ENCODE measurements around the gene PTCD2. TPM values are rescaled to one million over a fixed set of nuclear protein-coding genes. Genes with fewer than 3 reads are reported as not detected.

Gene PTCD2
- polyA plus RNA-seq, 1 donor: 8.6 TPM

- DNase-seq: no peak
These were observed 31.2 kb downstream of the PTCD2 start for GRCh38 chr5:72351376-72351775.

GRCh38 chr5:72352616-72353015 is 32.4 kb downstream of the PTCD2 start:
- DNase-seq: no peak

- no peak for DNase-seq
These were observed 32.9 kb downstream of the PTCD2 start for GRCh38 chr5:72353046-72353445.

DNA sequence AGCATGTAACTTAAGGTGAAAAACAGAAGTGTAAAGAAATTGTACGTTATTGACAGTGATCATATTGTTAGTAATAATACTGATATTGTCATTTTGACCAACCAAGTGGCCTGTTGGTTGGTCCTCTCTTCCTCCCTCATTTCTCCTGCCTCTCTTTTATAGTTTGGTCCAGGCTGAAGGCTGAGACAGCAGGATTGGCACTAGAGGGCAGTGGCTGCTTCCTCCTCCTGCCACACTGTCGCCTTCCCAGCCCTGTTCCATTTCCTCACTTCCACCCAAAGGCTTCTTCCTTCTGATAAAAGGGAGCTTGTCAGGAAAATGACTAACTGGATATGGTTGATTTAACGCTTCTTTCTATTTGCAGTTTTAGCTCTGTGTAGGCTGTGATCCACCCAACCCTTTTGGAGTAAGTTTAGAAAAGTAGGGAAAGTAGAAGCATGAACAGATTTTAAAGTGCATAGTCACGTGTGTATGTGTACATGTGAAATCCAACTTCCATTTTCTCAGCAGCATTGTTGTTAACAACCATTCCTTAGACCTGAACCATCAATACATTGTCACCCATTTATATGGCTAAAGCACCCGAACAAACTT is 35.6 kb downstream of the PTCD2 start:
- DNase-seq: peak; percentile 22

DNA sequence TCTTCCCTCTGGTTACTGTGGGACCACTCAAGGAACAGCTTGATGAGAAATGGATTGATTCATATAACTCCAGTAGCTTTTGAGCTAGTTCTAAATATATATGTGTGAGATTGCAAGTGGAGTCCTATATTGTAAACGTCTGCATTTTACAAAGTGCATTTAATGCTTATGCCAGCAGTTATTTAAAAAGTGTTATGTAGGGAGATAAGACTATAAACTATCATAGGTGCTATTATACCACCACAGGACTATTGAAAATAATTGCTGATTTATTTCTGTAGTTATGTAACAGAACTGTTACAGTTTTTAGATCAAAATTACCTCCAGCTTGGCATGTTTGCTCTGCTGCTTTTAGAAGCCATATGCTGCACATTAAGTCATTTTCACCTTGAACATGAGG is 36.2 kb downstream of the PTCD2 start:
- no peak for DNase-seq

DNA sequence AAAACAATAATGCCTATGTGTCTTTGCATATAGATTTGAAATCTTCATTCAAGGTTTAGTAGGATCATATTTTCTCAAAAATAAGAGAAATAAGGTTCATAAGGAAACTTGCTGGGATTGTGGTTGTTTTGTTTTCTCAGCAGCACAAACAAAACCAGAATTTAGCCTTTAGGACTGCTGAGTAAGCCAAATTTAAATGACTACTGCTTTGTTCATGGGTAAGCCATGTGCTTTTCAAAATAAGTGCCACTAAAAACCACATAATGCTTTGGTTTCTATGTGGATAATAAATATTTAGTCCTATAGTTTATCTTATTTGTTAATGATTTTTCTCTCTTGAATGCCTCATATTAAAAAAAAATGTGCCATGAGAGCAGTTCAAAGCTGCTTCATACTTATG is 38.8 kb downstream of the PTCD2 start:
- no peak for DNase-seq

DNA sequence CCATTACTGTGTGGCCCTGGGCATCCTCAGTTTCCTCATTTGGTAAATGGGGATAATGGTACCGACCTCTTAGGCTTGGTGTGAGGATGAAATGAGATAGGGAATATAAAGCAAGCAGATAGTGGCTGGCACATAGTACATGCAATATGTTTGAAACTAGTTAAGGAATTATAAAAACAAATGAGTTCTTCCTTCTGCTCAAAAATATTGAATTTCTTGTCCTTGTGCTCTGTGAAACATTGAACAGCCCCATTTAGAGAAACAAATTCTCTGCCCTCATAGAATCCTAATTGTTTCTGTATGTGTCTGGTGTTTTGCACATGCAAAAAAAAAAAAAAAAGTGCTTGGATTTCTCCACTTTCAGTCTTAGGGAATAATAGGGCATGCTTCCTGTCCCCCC is 39.7 kb downstream of the PTCD2 start:
- no peak for DNase-seq

GRCh38 chr5:72363166-72363802 is 43.1 kb downstream of the PTCD2 start:
- no peak for DNase-seq

GRCh38 chr5:72364171-72364570 is 44.0 kb downstream of the PTCD2 start:
- no peak for DNase-seq

DNA sequence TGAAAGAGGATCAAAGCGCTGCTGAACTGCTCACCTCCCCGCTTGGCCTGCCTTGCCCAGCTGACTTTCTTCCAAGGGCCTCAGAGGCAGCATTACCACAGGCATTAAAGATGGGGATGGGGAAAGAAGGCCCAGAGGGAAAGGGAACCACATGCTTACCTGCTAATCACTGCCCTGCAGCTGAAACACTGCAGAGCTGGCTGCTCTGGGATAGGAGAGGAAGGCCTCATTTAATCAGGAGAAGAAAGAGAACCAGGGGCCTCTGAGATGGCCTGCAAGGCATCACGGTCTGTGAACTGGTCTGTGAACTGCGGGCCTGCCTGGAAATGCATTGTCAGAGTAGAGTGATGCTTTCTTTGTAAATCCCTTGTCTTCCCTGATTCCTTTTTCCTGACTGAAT is 44.8 kb downstream of the PTCD2 start:
- DNase-seq: no peak

GRCh38 chr5:72366324-72366976 is 46.3 kb downstream of the PTCD2 start:
- peak; percentile 80 for DNase-seq

GRCh38 chr5:72368271-72368670 is 48.1 kb downstream of the PTCD2 start:
- no peak for DNase-seq

DNA sequence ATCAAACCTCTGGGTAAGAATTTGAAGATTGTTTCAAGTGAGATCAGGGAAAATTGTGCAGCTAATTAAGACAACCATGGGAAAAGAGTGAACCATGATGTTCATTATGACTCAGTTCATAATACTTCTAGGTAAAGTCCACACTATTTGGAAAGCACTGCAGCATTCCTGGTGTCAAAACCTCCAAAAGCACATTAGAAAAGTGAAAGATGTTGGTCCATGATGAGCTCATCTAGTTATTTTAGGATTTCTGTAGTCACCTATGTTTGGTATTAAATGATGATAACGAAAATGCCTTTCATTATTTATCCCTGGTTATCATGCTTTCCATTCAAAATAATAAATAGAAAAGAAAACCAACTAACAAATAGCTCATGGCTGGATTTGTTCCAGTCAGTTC is 49.1 kb downstream of the PTCD2 start:
- no peak for DNase-seq

- DNase-seq: no peak
These were observed 49.5 kb downstream of the PTCD2 start for GRCh38 chr5:72369711-72370110.

GRCh38 chr5:72372331-72372730 is 52.2 kb downstream of the PTCD2 start:
- no peak for DNase-seq

DNA sequence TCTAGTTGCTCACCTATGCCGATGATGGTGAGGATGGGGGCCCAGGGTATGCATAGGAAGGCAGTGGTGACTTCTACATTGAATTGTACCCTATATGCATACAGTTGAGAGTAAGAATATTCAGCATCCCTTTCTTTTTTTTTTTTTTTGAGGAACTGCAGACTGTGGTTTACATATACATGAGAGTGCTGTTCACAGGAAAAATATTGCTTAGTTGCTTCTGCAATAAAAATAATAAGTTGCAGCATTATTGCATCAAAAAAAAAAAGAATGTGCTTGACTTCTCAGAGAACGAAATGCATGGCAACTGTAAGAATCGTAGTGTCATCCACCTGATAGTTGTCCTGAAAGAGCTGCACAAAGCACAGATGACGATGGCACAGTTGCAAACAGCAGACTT is 52.8 kb downstream of the PTCD2 start:
- no peak for DNase-seq

- DNase-seq: no peak
These were observed 54.7 kb downstream of the PTCD2 start for GRCh38 chr5:72374844-72375243.

GRCh38 chr5:72376381-72376780 is 56.2 kb downstream of the PTCD2 start:
- DNase-seq: no peak

DNA sequence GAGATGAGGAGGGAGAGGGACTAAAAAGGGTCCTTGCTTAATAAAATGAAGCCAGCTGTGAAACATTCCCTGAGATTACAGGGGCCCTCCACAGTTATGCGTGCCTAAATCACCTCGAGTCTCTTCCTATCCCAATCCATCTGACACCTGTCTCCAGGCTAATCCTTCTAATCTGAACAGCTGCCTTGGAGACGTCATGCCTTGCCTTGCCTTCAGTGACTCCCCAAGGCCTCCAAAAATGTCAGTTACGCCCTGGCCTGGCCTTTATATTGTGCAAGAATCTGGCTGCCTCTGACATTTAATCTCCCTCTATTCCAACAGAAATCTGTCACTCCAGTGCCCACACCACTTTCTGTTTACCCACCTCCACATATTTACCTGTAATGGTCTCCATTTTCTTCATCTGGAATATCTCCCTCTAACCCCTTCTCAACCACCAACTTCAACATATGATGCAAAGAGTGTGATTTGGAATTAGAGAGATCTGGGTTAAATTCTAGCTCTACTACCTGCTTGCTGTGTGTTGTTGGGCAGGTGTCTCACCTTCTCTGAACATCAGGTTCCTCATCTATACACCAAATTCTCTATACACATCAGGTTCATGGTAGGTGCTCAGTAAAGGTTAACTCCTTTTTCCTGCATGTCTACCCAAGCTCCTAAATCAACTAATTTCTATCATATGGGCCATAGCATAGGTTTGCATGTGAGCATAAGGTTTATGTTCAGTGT is 57.9 kb downstream of the PTCD2 start:
- peak; percentile 61 for DNase-seq

GRCh38 chr5:72378639-72379289 is 58.6 kb downstream of the PTCD2 start:
- DNase-seq: peak; percentile 34

DNA sequence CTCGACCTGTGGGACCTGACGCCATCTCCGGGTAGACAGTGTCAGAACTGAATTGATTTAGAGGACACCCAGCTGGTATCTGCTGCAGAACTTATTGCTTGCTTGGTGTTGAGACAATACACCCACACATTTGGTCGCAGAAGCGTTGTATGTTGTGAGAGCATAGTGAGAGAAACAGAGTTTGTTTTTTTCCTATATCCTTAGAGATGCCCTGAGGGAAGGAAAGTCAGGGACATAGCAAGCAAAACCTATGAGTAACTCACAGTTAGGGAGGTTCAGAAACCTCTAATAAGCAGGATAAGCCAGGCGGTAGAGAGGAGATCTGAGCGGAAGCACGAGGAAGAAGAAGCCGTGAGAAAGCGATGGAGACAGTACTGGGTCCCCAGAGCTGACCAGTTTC is 59.8 kb downstream of the PTCD2 start:
- no peak for DNase-seq

DNA sequence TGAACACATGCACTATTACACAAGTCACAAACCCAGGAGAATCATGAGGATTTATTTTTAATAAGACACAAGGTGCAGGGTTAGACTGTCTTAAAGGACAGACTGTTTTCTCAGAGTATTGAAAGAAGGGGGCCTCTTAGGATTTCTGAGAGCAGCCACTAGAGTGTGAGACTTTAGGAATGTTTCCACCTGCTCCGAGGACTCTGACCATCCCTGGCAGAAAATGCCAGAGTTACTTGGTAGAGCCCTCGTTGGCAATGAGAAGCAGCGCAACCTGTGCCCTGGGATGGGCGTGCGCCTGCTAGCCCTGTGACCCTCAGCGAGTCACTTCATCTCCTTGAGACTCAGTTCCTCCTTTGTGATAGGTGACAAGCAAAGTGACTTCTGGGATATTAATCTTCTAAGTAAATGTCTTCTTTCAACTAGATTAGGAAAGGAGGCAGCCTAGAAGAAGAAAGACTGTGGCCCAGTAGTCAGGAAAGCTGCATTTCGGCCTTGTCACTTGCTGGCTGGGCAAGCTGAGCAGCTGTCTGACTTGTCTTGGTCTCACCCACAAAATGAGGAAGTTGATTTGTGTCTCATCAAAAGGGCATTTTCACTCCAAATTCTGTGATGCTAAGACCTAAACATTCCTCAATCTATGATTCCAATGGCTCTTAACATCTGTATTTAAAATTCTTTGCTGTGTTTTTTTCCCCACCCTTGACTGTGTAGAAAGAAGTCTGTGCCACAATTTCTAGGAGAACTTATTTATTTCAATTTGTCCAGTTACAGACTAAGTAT is 60.5 kb downstream of the PTCD2 start:
- DNase-seq: no peak

Data from hindlimb muscle (tissue), 1 donor.